Skeletal muscle cell (primary cell): ENCODE results near the gene CCSER2.
A peak's percentile ranks its signal among the peaks of the same experiment; 100 is the strongest.
"Not testable (repeated sequence)": the region's sequence is repeated elsewhere in the genome, so short reads cannot be mapped to it uniquely, and the experiment has no call there.

Experiments used
- DNase-seq: peaks from one replicate; pipeline ENCODE4 v3.0.0-alpha.2; 2010; ENCODE audit warnings: low read depth
- H3K4me3 ChIP-seq: 2 replicates; pipeline ENCODE4 v1.5.1; 2011; ENCODE audit warnings: low read depth, mild to moderate bottlenecking, control low read depth, low read length, moderate library complexity

The CCSER2 gene

GRCh38 chr10:84368828-84369227 is 40.4 kb downstream of the CCSER2 start:
- H3K4me3 ChIP-seq, result no peak overlapping the region
- DNase-seq, result no peak

- DNase-seq, result no peak
- H3K4me3 ChIP-seq, result no peak overlapping the region
These were observed 41.9 kb downstream of the CCSER2 start for GRCh38 chr10:84370283-84370682.

- DNase-seq, result no peak
- H3K4me3 ChIP-seq, result no peak overlapping the region
These were observed 43.6 kb downstream of the CCSER2 start for GRCh38 chr10:84371944-84372343.

- no peak overlapping the region for H3K4me3 ChIP-seq
- DNase-seq, result no peak
These were observed 44.6 kb downstream of the CCSER2 start for GRCh38 chr10:84373000-84373399.

- H3K4me3 ChIP-seq, result no peak overlapping the region
- DNase-seq, result no peak
These were observed 46.1 kb downstream of the CCSER2 start for GRCh38 chr10:84374455-84374854.

GRCh38 chr10:84375011-84375410 is 46.6 kb downstream of the CCSER2 start:
- no peak overlapping the region for H3K4me3 ChIP-seq

GRCh38 chr10:84375881-84376280 is 47.5 kb downstream of the CCSER2 start:
- no peak overlapping the region for H3K4me3 ChIP-seq
- DNase-seq, result no peak

More at GRCh38 chr10:84375011-84375410, 46.6 kb downstream of the CCSER2 start:
- peak; percentile 19 for DNase-seq

- H3K4me3 ChIP-seq, result no peak overlapping the region
- DNase-seq, result no peak
These were observed 59.8 kb downstream of the CCSER2 start for GRCh38 chr10:84388148-84388547.

GRCh38 chr10:84390364-84390763 is 62.0 kb downstream of the CCSER2 start:
- no peak for DNase-seq
- no peak overlapping the region for H3K4me3 ChIP-seq

- DNase-seq, result no peak
- no peak overlapping the region for H3K4me3 ChIP-seq
These were observed 62.9 kb downstream of the CCSER2 start for GRCh38 chr10:84391326-84391725.

GRCh38 chr10:84392181-84392580 is 63.8 kb downstream of the CCSER2 start:
- no peak for DNase-seq
- no peak overlapping the region for H3K4me3 ChIP-seq

GRCh38 chr10:84395581-84395980 is 67.2 kb downstream of the CCSER2 start:
- DNase-seq, result no peak
- H3K4me3 ChIP-seq, result no peak overlapping the region

- no peak for DNase-seq
- no peak overlapping the region for H3K4me3 ChIP-seq
These were observed 69.4 kb downstream of the CCSER2 start for GRCh38 chr10:84397735-84398144.

GRCh38 chr10:84398696-84399095 is 70.3 kb downstream of the CCSER2 start:
- H3K4me3 ChIP-seq, result no peak overlapping the region
- DNase-seq, result no peak

GRCh38 chr10:84401854-84402611 is 73.6 kb downstream of the CCSER2 start:
- no peak overlapping the region for H3K4me3 ChIP-seq
- DNase-seq, result no peak

GRCh38 chr10:84404783-84405182 is 76.4 kb downstream of the CCSER2 start:
- H3K4me3 ChIP-seq, result no peak overlapping the region
- DNase-seq, result no peak

- DNase-seq, result no peak
These were observed 77.3 kb downstream of the CCSER2 start for GRCh38 chr10:84405662-84406061.

GRCh38 chr10:84406561-84406960 is 78.2 kb downstream of the CCSER2 start:
- no peak for DNase-seq
- no peak overlapping the region for H3K4me3 ChIP-seq

More at GRCh38 chr10:84405662-84406061, 77.3 kb downstream of the CCSER2 start:
- H3K4me3 ChIP-seq, result no peak overlapping the region

GRCh38 chr10:84407388-84408049 is 79.1 kb downstream of the CCSER2 start:
- no peak for DNase-seq
- H3K4me3 ChIP-seq, result no peak overlapping the region

- no peak overlapping the region for H3K4me3 ChIP-seq
- no peak for DNase-seq
These were observed 84.1 kb downstream of the CCSER2 start for GRCh38 chr10:84412482-84412881.

- H3K4me3 ChIP-seq, DNase-seq: not testable (repeated sequence)
These were observed 85.7 kb downstream of the CCSER2 start for GRCh38 chr10:84414110-84414509.
